OCI-LY7 (cell line): ENCODE data around the gene EPS8L2. TPM values are rescaled to one million over a fixed set of nuclear protein-coding genes. Genes with fewer than 3 reads are reported as not detected.

Source experiments
- BruUV-seq: library from RNA; stranded (reverse); fragments of 400-500 nt; replicated peaks from 2 replicates; lab custom pipeline; 2021; lab: Mats Ljungman, UMichigan
- CTCF ChIA-PET: fragments of 300-600 bp; sonication (Branson Sonifier 250); formaldehyde crosslinking; loops from one replicate; lab custom pipeline; 2022; ENCODE audit warnings: antibody characterized with exemption; ENCODE audit not compliant: unreplicated experiment; lab: Charles Lee
- POLR2A ChIA-PET: fragments of 300-600 bp; sonication (Branson Sonifier 250); formaldehyde crosslinking; loops from one replicate; lab custom pipeline; 2022; ENCODE audit warnings: antibody characterized with exemption; lab: Charles Lee
- DNase-seq: peaks from one replicate; pipeline ENCODE4 v3.0.0-alpha.2; 2015; ENCODE audit warnings: low spot score
- H2AFZ ChIP-seq: fragments of 200-600 bp; sonication (generic), shearing (Covaris generic); 2 replicates; pipeline ENCODE4 v1.6.1; 2014; ENCODE audit warnings: mild to moderate bottlenecking, antibody characterized with exemption, low read length, moderate library complexity
- H3K27ac ChIP-seq: fragments of 200-600 bp; sonication (generic); 2 replicates; pipeline ENCODE4 v1.5.1; 2014; ENCODE audit warnings: mixed run types, low read depth, mild to moderate bottlenecking, moderate library complexity, low read length, inconsistent platforms; ENCODE audit not compliant: poor library complexity, severe bottlenecking
- H3K36me3 ChIP-seq: fragments of 200-600 bp; sonication (generic); 2 replicates; pipeline ENCODE4 v1.6.1; 2014; ENCODE audit warnings: mild to moderate bottlenecking, antibody characterized with exemption, low read length, moderate library complexity, mixed read lengths; ENCODE audit not compliant: insufficient read depth
- H3K4me1 ChIP-seq: fragments of 200-600 bp; sonication (generic); 2 replicates; pipeline ENCODE4 v1.5.1; 2014; ENCODE audit warnings: mild to moderate bottlenecking, low read length; ENCODE audit not compliant: insufficient read depth, poor library complexity, severe bottlenecking
- H3K4me2 ChIP-seq: fragments of 200-600 bp; sonication (generic); 2 replicates; pipeline ENCODE4 v1.6.1; 2014; ENCODE audit warnings: mild to moderate bottlenecking, low read length
- H3K4me3 ChIP-seq: fragments of 200-600 bp; sonication (generic); 2 replicates; pipeline ENCODE4 v1.5.1; 2014; ENCODE audit warnings: mild to moderate bottlenecking, low read depth, low read length; ENCODE audit not compliant: poor library complexity, severe bottlenecking
- H3K79me2 ChIP-seq: fragments of 200-600 bp; sonication (generic); 2 replicates; pipeline ENCODE4 v1.6.1; 2016; ENCODE audit warnings: low read depth, mild to moderate bottlenecking, low read length, moderate library complexity, mixed read lengths; ENCODE audit not compliant: insufficient read depth
- H3K9me2 ChIP-seq: fragments of 200-600 bp; sonication (generic); 2 replicates; pipeline ENCODE4 v1.6.1; 2016; ENCODE audit warnings: mild to moderate bottlenecking, low read length, mixed read lengths; ENCODE audit not compliant: insufficient read depth
- H3K9me3 ChIP-seq: fragments of 200-600 bp; sonication (generic); 2 replicates; pipeline ENCODE4 v1.6.1; 2014; ENCODE audit warnings: mild to moderate bottlenecking, mixed run types, low read length, mixed read lengths
- H4K20me1 ChIP-seq: fragments of 200-600 bp; sonication (generic); 2 replicates; pipeline ENCODE4 v1.6.1; 2014; ENCODE audit warnings: mild to moderate bottlenecking, antibody characterized with exemption, low read length, moderate library complexity, mixed read lengths; ENCODE audit not compliant: insufficient read depth
- EZH2phosphoT487 ChIP-seq: fragments of 200-600 bp; sonication (generic); IDR thresholded peaks from 2 replicates; pipeline ENCODE4 v1.6.1; 2018; ENCODE audit warnings: low read depth, borderline replicate concordance, mild to moderate bottlenecking, mixed run types, antibody characterized with exemption, low read length, moderate library complexity, mixed read lengths
- intact Hi-C: fragments of 100-400 bp; cut with micrococcal nuclease; formaldehyde crosslinking; loops from one replicate; pipeline ENCODE4 v1.10.0; 2022; ENCODE audit not compliant: unreplicated experiment
- total RNA-seq, 2 experiments: library from RNA; depleted of rRNA in 1 of 2; stranded (reverse); fragments of >200 nt in 1 of 2; shearing (Covaris generic) in 1 of 2; gene quantifications; 2 replicates each; pipeline ENCODE4 v1.2.3, GENCODE V29; 2014 to 2022
- TF ChIP-seq, protein P1 (sequence below): fragments of 200-600 bp; sonication (generic); conservative IDR thresholded peaks from 2 replicates; pipeline ENCODE4 v1.5.1; 2014; ENCODE audit warnings: mild to moderate bottlenecking, antibody characterized with exemption, low read length, moderate library complexity, mixed read lengths

EPS8L2 gene
- total RNA-seq, 2 experiments from 2014 or later, result 3.8 to 7.1 TPM

DNA sequence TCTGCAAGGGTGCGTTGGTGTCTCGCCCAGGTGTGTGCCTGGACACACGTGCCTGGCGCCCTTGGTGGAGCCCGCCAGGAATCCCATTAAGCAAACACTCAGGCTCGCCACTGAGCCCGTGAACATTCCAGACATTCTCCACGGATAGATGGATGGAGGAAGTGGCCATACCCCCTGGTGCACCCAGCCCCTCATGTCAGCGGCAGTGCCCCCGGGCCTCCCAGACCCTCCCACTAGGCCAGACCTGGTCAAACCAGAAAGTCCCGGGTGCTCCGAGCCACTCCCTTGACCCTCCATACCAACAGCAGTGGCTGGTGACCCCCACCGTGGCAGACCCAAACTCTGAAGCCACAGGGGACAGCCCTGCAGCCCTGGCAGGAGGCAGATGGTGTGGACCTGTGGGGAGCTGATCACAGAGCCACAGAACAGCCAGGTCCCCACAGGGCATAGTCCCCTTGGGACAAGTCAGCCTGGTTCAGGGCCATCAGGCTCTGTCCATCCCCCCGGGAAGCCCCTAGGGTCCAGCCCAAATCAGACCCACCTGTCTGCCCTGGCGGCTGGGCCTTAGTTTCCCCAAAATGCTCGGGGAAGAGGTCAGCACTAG is 1.9 kb downstream of the EPS8L2 start:
- H3K4me3 ChIP-seq, result no peak overlapping the region
- CTCF ChIA-PET, result no interaction called here
- intact Hi-C loops, result no loop called here
- no peaks in the 10 kb centered on the region for H4K20me1 ChIP-seq
- H3K4me1 ChIP-seq, result no peaks in the 10 kb centered on the region
- no peak overlapping the region for H3K4me2 ChIP-seq
- no peaks in the 10 kb centered on the region for H3K9me3 ChIP-seq
- H3K27ac ChIP-seq, result no peak overlapping the region
- no peaks in the 10 kb centered on the region for H3K79me2 ChIP-seq
- H2AFZ ChIP-seq, result no peak overlapping the region
- DNase-seq, result no peak
- no TSS peak for BruUV-seq
- H3K9me2 ChIP-seq, result no peaks in the 10 kb centered on the region
- no peak for TF ChIP-seq EZH2phosphoT487
- TF ChIP-seq, protein P1, sequence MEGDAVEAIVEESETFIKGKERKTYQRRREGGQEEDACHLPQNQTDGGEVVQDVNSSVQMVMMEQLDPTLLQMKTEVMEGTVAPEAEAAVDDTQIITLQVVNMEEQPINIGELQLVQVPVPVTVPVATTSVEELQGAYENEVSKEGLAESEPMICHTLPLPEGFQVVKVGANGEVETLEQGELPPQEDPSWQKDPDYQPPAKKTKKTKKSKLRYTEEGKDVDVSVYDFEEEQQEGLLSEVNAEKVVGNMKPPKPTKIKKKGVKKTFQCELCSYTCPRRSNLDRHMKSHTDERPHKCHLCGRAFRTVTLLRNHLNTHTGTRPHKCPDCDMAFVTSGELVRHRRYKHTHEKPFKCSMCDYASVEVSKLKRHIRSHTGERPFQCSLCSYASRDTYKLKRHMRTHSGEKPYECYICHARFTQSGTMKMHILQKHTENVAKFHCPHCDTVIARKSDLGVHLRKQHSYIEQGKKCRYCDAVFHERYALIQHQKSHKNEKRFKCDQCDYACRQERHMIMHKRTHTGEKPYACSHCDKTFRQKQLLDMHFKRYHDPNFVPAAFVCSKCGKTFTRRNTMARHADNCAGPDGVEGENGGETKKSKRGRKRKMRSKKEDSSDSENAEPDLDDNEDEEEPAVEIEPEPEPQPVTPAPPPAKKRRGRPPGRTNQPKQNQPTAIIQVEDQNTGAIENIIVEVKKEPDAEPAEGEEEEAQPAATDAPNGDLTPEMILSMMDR, result no peak
- POLR2A ChIA-PET, result no interaction called here
- no peaks in the 10 kb centered on the region; the same call in 1 of the 2 replicates for H3K36me3 ChIP-seq

DNA sequence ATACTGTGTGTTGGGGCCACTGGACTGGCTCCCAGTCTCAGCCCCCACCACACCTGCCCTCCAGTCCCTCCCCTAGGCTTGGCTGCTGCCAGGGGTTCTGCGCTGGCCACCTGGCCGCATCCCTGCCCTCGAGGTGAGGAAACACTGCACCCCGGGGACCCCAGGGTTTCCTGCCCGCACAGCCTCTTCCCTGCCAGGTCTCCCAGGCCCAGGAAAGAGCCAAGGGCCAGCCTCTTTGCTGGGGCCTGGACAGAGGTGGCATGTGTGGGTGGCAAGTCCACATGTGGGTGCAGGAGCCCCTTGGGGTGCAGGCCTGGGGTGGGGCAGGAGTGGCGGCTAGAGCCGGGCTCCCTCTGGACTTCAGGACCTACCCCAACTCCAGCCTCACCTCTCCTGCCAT is 2.5 kb downstream of the EPS8L2 start:
- DNase-seq, result no peak
- Histone ChIP-seq H3K4me1 (no peaks in the 10 kb centered on the region), H3K27ac (no peak overlapping the region), H2AFZ (no peak overlapping the region), H3K9me3 (no peaks in the 10 kb centered on the region), H3K79me2 (no peaks in the 10 kb centered on the region), H3K9me2 (no peaks in the 10 kb centered on the region), H3K4me3 (no peak overlapping the region), H3K36me3 (no peaks in the 10 kb centered on the region; the same call in 1 of the 2 replicates), H3K4me2 (no peak overlapping the region), H4K20me1 (no peaks in the 10 kb centered on the region)
- no TSS peak for BruUV-seq
- intact Hi-C loops, result no loop called here
- ChIA-PET POLR2A (no interaction called here), CTCF (no interaction called here)
- no peak for TF ChIP-seq EZH2phosphoT487
- TF ChIP-seq, protein P1, result no peak

DNA sequence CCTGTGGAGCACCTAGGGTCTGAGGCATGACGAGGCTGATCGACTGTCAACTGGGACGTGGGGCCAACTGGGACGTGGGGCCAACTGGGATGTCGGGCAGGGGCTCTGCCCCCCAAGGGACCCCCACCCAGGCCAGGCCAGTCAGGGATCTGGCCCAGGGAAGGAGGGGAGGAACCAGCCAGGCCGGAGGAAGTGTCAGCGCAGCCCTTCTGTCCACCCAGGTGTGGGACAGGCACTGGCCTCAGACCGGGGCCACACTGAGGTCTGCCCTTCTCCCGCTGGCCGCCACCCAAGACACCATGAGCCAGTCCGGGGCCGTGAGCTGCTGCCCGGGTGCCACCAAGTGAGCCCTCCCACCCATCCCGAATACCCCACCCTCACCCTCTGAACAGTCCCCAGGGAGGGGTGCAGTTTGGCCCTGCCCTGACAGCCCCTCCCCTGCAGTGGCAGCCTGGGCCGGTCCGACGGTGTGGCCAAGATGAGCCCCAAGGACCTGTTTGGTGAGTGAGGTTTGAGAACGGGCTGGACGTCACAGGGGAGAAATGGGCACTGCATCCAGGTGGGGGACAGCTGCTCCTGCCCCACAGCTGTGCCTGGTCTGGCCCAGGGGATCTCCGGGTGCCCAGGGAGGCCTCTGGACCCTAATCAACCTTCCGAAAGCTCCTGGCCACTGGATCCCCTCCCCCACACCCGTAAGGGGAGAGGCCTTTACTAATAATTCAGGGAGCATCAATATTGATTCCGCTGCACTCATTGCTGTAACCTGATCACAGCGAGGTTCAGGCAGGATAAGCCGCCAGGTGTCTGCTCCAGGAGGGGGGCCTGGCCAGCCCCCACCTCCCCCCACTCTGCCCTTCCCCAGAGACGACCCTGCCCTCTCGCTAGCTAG is 3.3 kb downstream of the EPS8L2 start:
- Histone ChIP-seq H3K4me3 (no peak overlapping the region), H3K79me2 (no peaks in the 10 kb centered on the region), H3K4me2 (no peak overlapping the region), H3K9me3 (no peaks in the 10 kb centered on the region), H2AFZ (no peak overlapping the region), H4K20me1 (no peaks in the 10 kb centered on the region), H3K36me3 (no peaks in the 10 kb centered on the region; the same call in 1 of the 2 replicates), H3K9me2 (no peaks in the 10 kb centered on the region), H3K27ac (no peak overlapping the region), H3K4me1 (no peaks in the 10 kb centered on the region)
- TF ChIP-seq, protein P1, result no peak
- TF ChIP-seq EZH2phosphoT487, result no peak
- ChIA-PET CTCF (no interaction called here), POLR2A (no interaction called here)
- intact Hi-C loops, result no loop called here
- no TSS peak for BruUV-seq
- DNase-seq, result no peak
